Endothelial cell of umbilical vein (primary cell): Measurements from ENCODE around the gene PER3.

Experiments
- FOS ChIP-seq: IDR thresholded peaks from 2 replicates; pipeline ENCODE4 v1.6.1; 2011; ENCODE audit warnings: mild to moderate bottlenecking, low read length, moderate library complexity, borderline replicate concordance; ENCODE audit not compliant: insufficient read depth
- GATA2 ChIP-seq: IDR thresholded peaks from 2 replicates; pipeline ENCODE4 v1.7.0; 2011; ENCODE audit warnings: low read depth, mild to moderate bottlenecking, moderate library complexity, mixed read lengths, low read length; ENCODE audit not compliant: insufficient read length, insufficient read depth
- POLR2A ChIP-seq: IDR thresholded peaks from 2 replicates; pipeline ENCODE4 v1.6.1; 2012; ENCODE audit warnings: low read depth, mild to moderate bottlenecking, control low read depth, low read length
- POLR2AphosphoS5 ChIP-seq: IDR thresholded peaks from 2 replicates; pipeline ENCODE4 v1.6.1; 2012; ENCODE audit warnings: low read depth, mild to moderate bottlenecking, control low read depth, low read length, moderate library complexity; ENCODE audit not compliant: insufficient read depth
- TF ChIP-seq, protein P1 (sequence below), 2 donors: IDR thresholded peaks; 1 replicate in 1 of 2; 2 replicates in 1 of 2; pipeline ENCODE4 v1.5.1; 2011; ENCODE audit warnings: low read length in 2 of 2, mild to moderate bottlenecking in 2 of 2, moderate library complexity in 2 of 2, control low read depth in 1 of 2, inconsistent platforms in 1 of 2, low read depth in 1 of 2; ENCODE audit not compliant: insufficient read depth in 1 of 2; ENCODE audit errors: extremely low read depth in 1 of 2

DNA sequence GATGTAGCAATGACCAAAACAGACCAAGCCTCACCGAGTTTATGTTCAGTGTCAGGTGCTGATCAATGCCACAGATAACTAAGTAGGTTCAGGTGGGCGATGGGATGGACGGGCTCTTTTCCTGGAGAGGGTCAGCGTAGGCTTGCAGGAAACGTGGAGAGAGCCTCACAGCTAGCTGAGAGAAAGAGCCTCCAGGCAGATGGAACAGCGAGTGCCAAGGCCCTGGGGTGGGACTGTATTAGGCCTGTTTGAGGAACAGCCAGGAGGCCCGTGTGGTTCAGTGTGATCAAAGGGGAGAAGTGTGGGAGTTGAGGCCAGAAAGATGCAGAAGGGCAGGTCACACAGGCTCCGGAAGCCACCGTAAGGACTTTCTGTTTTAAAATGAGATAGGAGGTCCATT is 76.0 kb downstream of the PER3 start:
- TF ChIP-seq FOS (no peak), POLR2AphosphoS5 (no peak), POLR2A (no peak), GATA2 (no peak)
- TF ChIP-seq, protein P1, sequence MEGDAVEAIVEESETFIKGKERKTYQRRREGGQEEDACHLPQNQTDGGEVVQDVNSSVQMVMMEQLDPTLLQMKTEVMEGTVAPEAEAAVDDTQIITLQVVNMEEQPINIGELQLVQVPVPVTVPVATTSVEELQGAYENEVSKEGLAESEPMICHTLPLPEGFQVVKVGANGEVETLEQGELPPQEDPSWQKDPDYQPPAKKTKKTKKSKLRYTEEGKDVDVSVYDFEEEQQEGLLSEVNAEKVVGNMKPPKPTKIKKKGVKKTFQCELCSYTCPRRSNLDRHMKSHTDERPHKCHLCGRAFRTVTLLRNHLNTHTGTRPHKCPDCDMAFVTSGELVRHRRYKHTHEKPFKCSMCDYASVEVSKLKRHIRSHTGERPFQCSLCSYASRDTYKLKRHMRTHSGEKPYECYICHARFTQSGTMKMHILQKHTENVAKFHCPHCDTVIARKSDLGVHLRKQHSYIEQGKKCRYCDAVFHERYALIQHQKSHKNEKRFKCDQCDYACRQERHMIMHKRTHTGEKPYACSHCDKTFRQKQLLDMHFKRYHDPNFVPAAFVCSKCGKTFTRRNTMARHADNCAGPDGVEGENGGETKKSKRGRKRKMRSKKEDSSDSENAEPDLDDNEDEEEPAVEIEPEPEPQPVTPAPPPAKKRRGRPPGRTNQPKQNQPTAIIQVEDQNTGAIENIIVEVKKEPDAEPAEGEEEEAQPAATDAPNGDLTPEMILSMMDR (IDR thresholded peaks at IDR 0.05; ENCODE audit: extremely low read depth in 1 of 2, insufficient read depth in 1 of 2, low read depth in 1 of 2, low read length in 2 of 2) = no peak
